ENCODE measurements around the gene RGPD4. TPM values are rescaled to one million over a fixed set of nuclear protein-coding genes. Genes with fewer than 3 reads are reported as not detected.

The RGPD4 gene
- not detected in 2 replicates for total RNA-seq

GRCh38 chr2:107826749-107827148 is at the start of gene RGPD4:
TSS of gene RGPD4 (plus strand) at chr2:107826892. CDS start at chr2:107827014, 122 bp downstream.

Other genes with a start within 250 kb of the RGPD4 start
- gene SLC5A7, start 159.6 kb downstream of the RGPD4 start, total RNA-seq, result not detected in 2 replicates

Measured in epithelial cell of alveolus of lung (primary cell).